HG02870 (cell line): ENCODE measurements around the gene JCAD.

ENCODE experiments used
- ATAC-seq: cut with Tn5 transposase; IDR thresholded peaks from one replicate; pipeline ENCODE4 v1.9.1; 2021; ENCODE audit warnings: mild to moderate bottlenecking, moderate library complexity; ENCODE audit not compliant: unreplicated experiment

Gene JCAD

GRCh38 chr10:30046476-30046875 lies 12.9 kb downstream of the JCAD start:
- no peak for ATAC-seq

DNA sequence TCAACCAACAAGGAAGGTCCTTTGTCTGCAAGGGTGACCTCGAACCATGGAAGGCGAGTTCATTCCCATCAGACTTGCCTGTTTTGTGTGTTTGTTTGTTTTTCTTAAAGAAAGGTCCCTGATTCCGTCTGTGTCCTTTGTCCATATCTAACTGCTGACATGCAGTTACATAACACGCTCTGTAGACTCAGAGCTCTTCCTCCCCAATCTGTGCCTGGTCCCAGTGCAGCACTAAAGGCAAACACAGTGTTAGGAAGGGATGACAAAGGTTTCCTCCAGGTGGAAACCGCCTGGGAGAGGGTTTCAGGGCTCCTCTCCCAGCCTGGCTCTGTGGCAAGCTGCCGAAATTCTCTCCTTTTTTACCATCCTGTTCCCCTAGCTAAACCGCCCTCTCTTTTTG lies 13.4 kb downstream of the JCAD start:
- ATAC-seq, result no peak

GRCh38 chr10:30043476-30044270 lies 15.7 kb downstream of the JCAD start:
- no peak for ATAC-seq

DNA sequence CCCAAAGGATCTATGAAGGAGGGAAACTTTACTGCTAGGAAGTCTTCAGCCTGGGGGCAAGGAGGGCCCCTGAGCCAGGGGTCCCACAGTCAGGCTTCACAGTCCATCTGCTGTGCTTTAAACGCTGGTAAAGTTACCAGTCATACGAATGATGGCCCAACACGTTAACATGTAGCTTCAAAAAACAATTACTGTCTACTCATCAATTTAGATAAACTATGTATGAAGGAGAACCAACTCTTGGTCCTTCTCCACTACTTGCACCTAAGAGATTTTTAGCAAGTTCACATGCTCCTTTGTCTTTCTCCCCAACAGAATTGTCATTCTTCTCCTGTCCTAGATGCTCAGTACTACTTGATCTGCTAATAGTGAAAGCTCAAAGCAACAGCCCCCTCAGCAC lies 16.6 kb downstream of the JCAD start:
- ATAC-seq, result no peak

- no peak for ATAC-seq
These were observed 17.9 kb downstream of the JCAD start for GRCh38 chr10:30041196-30042105.

GRCh38 chr10:30040597-30040996 lies 18.8 kb downstream of the JCAD start:
- ATAC-seq, result no peak

GRCh38 chr10:30039988-30040387 lies 19.4 kb downstream of the JCAD start:
- ATAC-seq, result no peak

DNA sequence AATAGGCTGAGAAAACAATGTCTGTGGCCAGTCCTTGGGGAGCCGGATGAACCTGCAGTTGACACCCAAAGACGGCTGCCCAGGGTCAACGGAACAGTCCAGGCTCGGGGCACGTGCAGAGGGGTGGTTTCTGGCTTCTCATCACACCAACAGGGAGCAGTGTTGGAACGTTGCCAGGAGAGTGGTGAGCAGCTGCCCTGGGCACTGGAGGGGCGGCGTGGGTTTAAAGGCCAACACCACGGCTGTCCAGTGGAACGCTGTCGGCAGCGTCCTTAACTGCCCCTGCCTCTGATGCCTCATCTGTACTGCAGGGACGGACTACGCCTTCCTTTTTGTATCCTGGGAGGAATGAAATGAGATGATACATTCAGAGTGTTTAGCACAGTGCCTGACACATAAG lies 19.8 kb downstream of the JCAD start:
- ATAC-seq, result no peak

DNA sequence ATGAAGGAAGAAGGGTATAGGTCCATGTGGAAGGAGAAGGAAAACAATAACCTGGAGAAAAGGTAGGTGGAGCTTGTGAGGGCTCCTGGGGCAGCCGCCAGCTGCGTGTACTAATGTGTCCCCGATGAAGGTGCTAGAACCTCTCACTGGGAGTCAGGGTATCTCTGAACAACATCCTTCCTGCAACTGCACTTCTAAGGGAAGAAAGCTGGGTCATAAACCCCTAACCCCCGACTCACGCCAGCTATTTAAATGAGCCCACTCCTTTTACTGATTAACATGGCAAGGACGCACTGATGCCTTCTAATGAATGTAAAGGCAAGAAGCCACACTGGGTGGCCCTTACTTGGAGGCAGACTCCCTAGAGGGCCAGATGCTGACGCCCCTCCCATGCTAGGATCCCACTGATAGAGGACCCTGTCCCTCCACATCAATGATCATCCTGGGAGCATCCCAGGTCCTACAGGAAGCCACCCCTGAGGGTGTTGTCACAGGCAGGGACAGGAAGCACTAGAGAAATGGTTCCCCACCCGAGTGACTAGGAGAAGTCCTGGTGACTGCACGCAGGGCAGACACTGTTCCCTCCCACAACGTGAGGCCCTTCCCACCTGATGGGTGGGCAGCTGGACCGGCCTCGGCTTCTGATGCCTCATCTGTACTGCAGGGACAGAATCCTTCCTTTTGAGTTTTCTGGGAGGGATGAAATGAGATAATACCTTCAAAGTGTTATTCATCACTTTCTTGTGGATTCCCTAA lies 20.4 kb downstream of the JCAD start:
- no peak for ATAC-seq

DNA sequence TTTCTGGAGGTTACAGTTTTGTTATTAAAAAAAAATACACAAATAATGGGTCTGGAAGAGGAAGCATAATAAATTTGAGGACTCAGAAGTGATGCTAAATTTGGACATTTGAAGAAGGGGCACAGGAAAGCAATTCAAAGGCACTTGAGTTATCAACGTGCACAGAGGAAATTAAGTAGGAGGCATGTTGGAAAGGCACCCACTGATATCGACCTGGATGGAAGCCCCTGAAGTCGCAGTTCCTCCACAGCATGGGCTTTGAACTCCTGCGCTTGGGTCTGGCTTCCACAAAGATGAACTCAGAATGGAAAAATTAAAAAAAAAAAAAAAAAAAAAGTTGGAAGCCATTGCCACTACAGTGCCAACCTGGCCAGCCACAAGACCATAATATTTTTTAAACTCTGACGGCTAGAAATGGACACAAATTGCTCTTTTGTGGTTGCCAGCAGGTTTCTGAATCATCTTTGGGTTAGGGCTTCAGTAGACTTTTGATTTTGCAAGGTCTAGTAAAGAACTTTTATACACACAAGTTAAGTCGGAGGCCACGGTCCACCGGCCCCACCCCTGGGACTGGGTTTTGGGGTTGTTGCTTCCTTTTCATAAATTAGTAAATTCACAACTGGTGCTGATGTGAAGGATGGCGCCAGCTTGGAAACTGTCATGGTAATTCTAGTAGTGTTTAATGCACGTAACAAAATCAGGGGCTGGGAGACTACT lies 21.6 kb downstream of the JCAD start:
- ATAC-seq, result no peak

DNA sequence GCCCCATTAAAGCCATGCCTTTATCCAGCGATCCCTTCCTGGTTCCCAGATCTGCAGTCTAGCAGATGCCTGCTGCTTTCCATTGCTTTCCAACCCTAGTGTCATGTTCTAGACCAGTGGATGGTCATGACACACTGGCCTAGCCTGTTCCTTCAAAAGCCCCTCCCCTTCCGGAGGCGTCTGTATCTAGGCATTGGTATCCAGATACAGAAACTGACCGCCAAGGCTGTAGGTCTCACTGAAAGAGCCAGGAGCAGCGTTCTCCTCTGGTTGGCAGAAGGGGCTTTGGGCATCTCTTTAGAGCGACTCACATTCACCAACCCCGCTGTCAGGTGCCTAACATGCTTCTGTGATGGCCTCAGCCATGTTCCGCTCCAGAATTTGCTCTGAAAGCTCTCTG lies 22.6 kb downstream of the JCAD start:
- no peak for ATAC-seq

DNA sequence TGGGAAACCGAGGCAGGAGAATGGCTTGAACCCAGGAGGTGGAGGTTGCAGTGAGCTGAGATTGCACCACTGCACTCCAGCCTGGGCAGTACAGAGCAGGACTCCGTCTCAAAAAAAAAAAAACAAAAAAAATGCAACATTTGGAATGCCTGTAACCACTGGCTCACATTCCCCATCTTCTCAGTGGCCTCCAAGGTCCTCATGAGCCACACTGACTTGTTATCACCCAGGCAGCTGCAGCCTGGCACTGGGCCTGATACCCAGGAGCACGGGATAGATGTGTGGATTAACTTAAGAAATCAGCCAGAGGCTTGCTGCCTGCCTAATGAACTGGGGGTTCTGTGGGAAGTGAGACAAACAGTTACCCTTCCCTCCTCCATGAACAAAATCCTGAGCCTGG lies 23.0 kb downstream of the JCAD start:
- no peak for ATAC-seq

DNA sequence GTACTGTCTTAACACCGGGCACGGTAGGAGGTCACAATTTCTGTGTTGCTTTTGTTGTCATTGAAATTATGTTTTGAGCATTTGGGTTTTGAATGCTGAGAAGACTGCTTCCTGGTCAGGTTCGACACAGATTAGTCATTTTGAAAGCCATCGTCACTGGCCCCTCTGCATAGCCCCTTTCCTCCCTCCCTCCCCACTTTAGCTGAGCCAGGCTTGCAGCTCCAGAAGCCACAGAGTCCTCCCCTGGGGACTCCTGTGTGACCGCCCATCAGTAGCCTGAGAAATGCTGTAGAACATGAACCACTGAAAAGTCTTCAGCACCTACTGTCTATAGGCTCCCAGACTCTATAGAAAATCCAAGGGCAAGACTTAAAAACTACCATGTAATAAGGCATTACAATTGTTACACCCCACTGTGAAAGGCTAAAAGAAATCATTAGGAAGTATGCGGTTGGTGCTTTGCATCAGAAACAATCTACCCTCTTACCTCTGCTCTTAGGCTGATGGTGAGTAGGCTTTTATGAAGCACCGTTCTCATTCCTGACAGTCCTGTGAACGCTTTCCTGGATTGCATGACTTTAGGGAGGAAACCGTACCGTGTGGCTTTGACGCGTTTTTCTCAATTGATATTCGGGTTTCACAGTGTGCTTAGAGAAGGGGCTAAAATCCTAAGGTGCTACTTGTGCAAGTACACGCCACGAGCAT lies 24.8 kb downstream of the JCAD start:
- ATAC-seq, result peak; percentile 71

GRCh38 chr10:30032125-30032524 lies 27.3 kb downstream of the JCAD start:
- no peak for ATAC-seq

- no peak for ATAC-seq
These were observed 29.5 kb downstream of the JCAD start for GRCh38 chr10:30029872-30030256.

DNA sequence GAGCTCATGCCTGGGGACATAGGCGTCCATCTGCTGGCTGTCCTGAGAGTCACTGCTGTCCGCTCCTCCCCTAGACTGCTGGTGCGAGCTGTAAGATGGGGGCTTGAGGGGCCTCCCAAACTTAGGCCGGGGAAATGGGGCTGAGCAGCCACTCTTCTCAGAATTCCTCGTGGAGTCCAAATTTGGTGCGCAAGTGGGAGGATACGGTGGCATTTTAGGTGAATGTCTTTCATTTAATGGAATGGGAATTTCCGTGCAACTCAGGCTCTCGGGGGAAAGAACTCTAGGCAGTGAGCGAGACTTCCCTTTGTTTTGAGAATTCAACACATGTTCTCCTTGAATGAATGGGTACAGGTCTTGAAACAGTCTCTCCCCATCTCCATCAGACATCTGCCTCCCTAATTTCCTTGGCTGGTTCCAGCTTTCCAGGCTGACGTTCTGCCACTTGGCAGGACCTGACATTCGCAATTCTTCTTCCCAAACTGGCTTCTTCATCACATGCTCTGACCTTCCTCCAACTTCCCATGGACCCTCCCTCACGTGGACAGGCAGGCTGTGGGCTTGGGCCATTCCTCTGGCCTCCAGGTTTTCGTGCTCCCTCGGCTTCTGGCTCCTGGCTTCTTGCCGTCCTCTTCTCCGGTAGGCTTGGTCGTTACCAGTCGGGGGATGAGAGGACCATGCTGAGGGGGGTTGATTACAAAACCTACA lies 30.1 kb downstream of the JCAD start:
- ATAC-seq, result no peak

GRCh38 chr10:30028738-30029030 lies 30.7 kb downstream of the JCAD start:
- no peak for ATAC-seq

DNA sequence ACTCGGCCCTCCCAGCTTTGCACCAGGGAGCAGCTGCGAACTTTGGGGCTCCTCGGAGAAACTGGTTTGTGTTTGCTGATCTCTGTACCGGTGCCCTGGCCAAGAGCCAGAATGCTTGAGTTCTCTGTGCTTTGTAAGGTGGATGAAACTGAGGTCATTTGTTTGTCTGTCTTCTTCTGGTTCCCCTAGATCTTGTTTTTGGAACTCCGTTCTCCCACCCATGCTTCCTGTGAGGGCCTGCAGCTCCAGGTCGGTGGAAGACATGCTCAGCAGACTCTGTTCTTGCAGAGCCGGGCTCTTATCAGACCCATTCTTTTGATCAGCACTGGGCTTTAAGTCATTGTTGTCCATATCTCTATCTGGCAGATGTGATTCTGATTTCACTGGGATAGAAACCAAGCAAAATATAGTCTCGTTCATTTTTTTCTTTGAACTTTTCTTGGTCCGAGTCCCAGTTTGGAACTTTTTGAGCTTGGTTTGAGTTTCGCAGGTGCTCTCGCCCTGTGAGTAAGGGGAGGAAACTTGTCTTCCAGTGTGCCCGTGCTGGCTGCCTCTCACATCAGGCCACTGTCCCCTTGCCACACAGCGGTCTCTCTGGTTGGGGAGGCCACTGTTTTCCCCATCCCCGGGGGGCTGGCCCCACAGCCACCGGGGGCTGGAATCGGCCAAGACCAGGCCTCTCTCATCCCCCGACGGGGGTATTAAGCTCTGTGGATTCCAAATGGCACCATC lies 31.2 kb downstream of the JCAD start:
- no peak for ATAC-seq
